ENCODE results near the gene B4GALT5.
"Not testable (repeated sequence)": the region's sequence is repeated elsewhere in the genome, so short reads cannot be mapped to it uniquely, and the experiment has no call there.

Gene B4GALT5

GRCh38 chr20:49677777-49678758 is 35.6 kb downstream of the B4GALT5 start:
- FAIRE-seq = no peak

GRCh38 chr20:49676581-49677291 is 36.9 kb downstream of the B4GALT5 start:
- FAIRE-seq = no peak

- no peak for FAIRE-seq
These were observed 38.1 kb downstream of the B4GALT5 start for GRCh38 chr20:49675368-49676151.

- FAIRE-seq = no peak
These were observed 39.0 kb downstream of the B4GALT5 start for GRCh38 chr20:49674383-49675352.

GRCh38 chr20:49672096-49672664 is 41.5 kb downstream of the B4GALT5 start:
- no peak for FAIRE-seq

GRCh38 chr20:49671433-49671832 is 42.2 kb downstream of the B4GALT5 start:
- FAIRE-seq = no peak

- FAIRE-seq = no peak
These were observed 44.0 kb downstream of the B4GALT5 start for GRCh38 chr20:49669601-49670189.

- not testable (repeated sequence) for FAIRE-seq
These were observed 44.8 kb downstream of the B4GALT5 start for GRCh38 chr20:49668878-49669195.

GRCh38 chr20:49668181-49668877 is 45.3 kb downstream of the B4GALT5 start:
- no peak for FAIRE-seq

- FAIRE-seq = no peak
These were observed 46.8 kb downstream of the B4GALT5 start for GRCh38 chr20:49666911-49667310.

GRCh38 chr20:49665796-49666195 is 47.9 kb downstream of the B4GALT5 start:
- no peak for FAIRE-seq

- FAIRE-seq = no peak
These were observed 48.9 kb downstream of the B4GALT5 start for GRCh38 chr20:49664612-49665313.

- FAIRE-seq = no peak
These were observed 50.6 kb downstream of the B4GALT5 start for GRCh38 chr20:49663112-49663511.

GRCh38 chr20:49661560-49662329 is 51.9 kb downstream of the B4GALT5 start:
- FAIRE-seq = no peak

GRCh38 chr20:49660912-49661311 is 52.8 kb downstream of the B4GALT5 start:
- no peak for FAIRE-seq

GRCh38 chr20:49659056-49659455 is 54.6 kb downstream of the B4GALT5 start:
- FAIRE-seq = no peak

GRCh38 chr20:49658508-49658907 is 55.2 kb downstream of the B4GALT5 start:
- no peak for FAIRE-seq

- FAIRE-seq = no peak
These were observed 56.4 kb downstream of the B4GALT5 start for GRCh38 chr20:49657118-49657901.

All from endometrium (tissue), 2 donors.